ENCODE data around the gene RAET1G. TPM values are rescaled to one million over a fixed set of nuclear protein-coding genes. Genes with fewer than 3 reads are reported as not detected.

RAET1G gene
- total RNA-seq, 1 experiment from 2014 or later, result 1.5 TPM

- Histone ChIP-seq H3K9me2 (replicated peaks; ENCODE audit: low read length) (no peaks in the 10 kb centered on the region), H4K20me1 (ENCODE audit: low read length) (no peaks in the 10 kb centered on the region), H3K79me2 (ENCODE audit: low read length) (no peaks in the 10 kb centered on the region), H3K9ac (ENCODE audit: low read length) (no peak overlapping the region), H2AFZ (ENCODE audit: low read length) (no peak overlapping the region), H3K4me3 (ENCODE audit: low read length) (no peak overlapping the region), H3K9me3 (ENCODE audit: low read length) (no peaks in the 10 kb centered on the region), H3K27ac (ENCODE audit: low read length) (no peak overlapping the region), H3K4me2 (ENCODE audit: low read length) (no peak overlapping the region), H3K27me3 (ENCODE audit: low read length) (no peaks in the 10 kb centered on the region), H3K36me3 (ENCODE audit: low read depth, low read length) (no peaks in the 10 kb centered on the region), H3K4me1 (ENCODE audit: insufficient read depth, low read length) (peaks cover 31% of the 10 kb centered on the region), H3F3A (ENCODE audit: low read length, unreplicated experiment) (no peaks in the 10 kb centered on the region)
- TF ChIP-seq EZH2 (IDR thresholded peaks at IDR 0.05; ENCODE audit: low read length, unreplicated experiment), result no peak
- TF ChIP-seq EZH2phosphoT487 (IDR thresholded peaks at IDR 0.05; ENCODE audit: borderline replicate concordance, low read length), result no peak
- TF ChIP-seq CTCF (conservative IDR thresholded peaks at IDR 0.05; ENCODE audit: low read depth, low read length), result no peak
- DNase-seq, result no peak
- intact Hi-C loops (cut with micrococcal nuclease), result no loop called here
- BruUV-seq (replicated peaks), result no TSS peak
- CTCF ChIA-PET, result no interaction called here
- ATAC-seq, result no peak
- POLR2A ChIA-PET (ENCODE audit: unreplicated experiment), result no interaction called here
Observed at GRCh38 chr6:149899926-149900619, 22.8 kb downstream of the RAET1G start.

GRCh38 chr6:149899486-149899885 lies 23.4 kb downstream of the RAET1G start:
- intact Hi-C loops (cut with micrococcal nuclease), result no loop called here
- CTCF ChIA-PET, result no interaction called here

More at GRCh38 chr6:149899486-149899885, 23.4 kb downstream of the RAET1G start:
- TF ChIP-seq EZH2phosphoT487 (IDR thresholded peaks at IDR 0.05; ENCODE audit: borderline replicate concordance, low read length), result no peak
- TF ChIP-seq EZH2 (IDR thresholded peaks at IDR 0.05; ENCODE audit: low read length, unreplicated experiment), result no peak
- no peak for TF ChIP-seq CTCF (conservative IDR thresholded peaks at IDR 0.05; ENCODE audit: low read depth, low read length)
- Histone ChIP-seq H3K9me2 (replicated peaks; ENCODE audit: low read length) (no peaks in the 10 kb centered on the region), H3K27ac (ENCODE audit: low read length) (no peak overlapping the region), H3K4me3 (ENCODE audit: low read length) (no peak overlapping the region), H2AFZ (ENCODE audit: low read length) (no peak overlapping the region), H3K4me2 (ENCODE audit: low read length) (no peak overlapping the region), H3F3A (ENCODE audit: low read length, unreplicated experiment) (no peaks in the 10 kb centered on the region), H3K9ac (ENCODE audit: low read length) (no peak overlapping the region), H3K36me3 (ENCODE audit: low read depth, low read length) (no peaks in the 10 kb centered on the region), H3K79me2 (ENCODE audit: low read length) (no peaks in the 10 kb centered on the region), H3K4me1 (ENCODE audit: insufficient read depth, low read length) (peaks cover 36% of the 10 kb centered on the region), H3K9me3 (ENCODE audit: low read length) (no peaks in the 10 kb centered on the region), H3K27me3 (ENCODE audit: low read length) (no peaks in the 10 kb centered on the region), H4K20me1 (ENCODE audit: low read length) (no peaks in the 10 kb centered on the region)
- DNase-seq (no peak), ATAC-seq (no peak)
- BruUV-seq (replicated peaks), result no TSS peak
- POLR2A ChIA-PET (ENCODE audit: unreplicated experiment), result no interaction called here

Measured in PC-3 (cell line).